H1 (cell line): ENCODE measurements around the gene MAP3K10. TPM values are rescaled to one million over a fixed set of nuclear protein-coding genes. Genes with fewer than 3 reads are reported as not detected.

ENCODE experiments used
- ASH2L ChIP-seq: fragments of 200-600, 300-600 bp; sonication (generic); IDR thresholded peaks from one replicate; pipeline ENCODE4 v1.7.1; 2017; ENCODE audit warnings: low read length
- CHD7 ChIP-seq: fragments of 300-600 bp; sonication (generic); IDR thresholded peaks from 2 replicates; pipeline ENCODE4 v1.7.1; 2012; ENCODE audit warnings: low read length, moderate library complexity, mild to moderate bottlenecking, inconsistent platforms; ENCODE audit not compliant: insufficient replicate concordance
- polyA plus RNA-seq, 7 experiments: library from polyadenylated mRNA; depleted of rRNA in 3 of 7; stranded (reverse) in 5 of 7; unstranded in 2 of 7; fragments of >200 nt in 5 of 7; fragments of 200-250 nt in 2 of 7; gene quantifications; 1 replicate in 5 of 7; 2 replicates in 1 of 7; 4 replicates in 1 of 7; pipeline versions ENCODE4 v1.2.1 to v1.2.3, GENCODE V29; 2011 to 2013; ENCODE audit warnings: missing spikeins in 2 of 7, mixed read lengths in 2 of 7
- total RNA-seq: library from RNA; stranded (reverse); fragmentation: NEBNext Ultra II Directional; extraction: Animal tissue kit (Norgen Biotek cat#: 25700); gene quantifications from 2 replicates; pipeline ENCODE4 v1.2.1, GENCODE V29; 2021
- TF ChIP-seq, protein P1 (sequence below), 3 experiments: IDR thresholded peaks; 1 replicate in 2 of 3; 2 replicates in 1 of 3; pipeline versions ENCODE4 v1.5.1 to v1.6.1; 2011; ENCODE audit warnings: low read length in 3 of 3, mild to moderate bottlenecking in 3 of 3, inconsistent platforms in 2 of 3, low read depth in 1 of 3, moderate library complexity in 1 of 3; ENCODE audit not compliant: insufficient read depth in 1 of 3; ENCODE audit errors: control extremely low read depth in 1 of 3

Gene MAP3K10
- total and polyA plus RNA-seq, 2 of the 8 experiments (the other 6 are each of a cell fraction or from before 2014, with no cell fraction given): 4.9 to 15.9 TPM

GRCh38 chr19:40223135-40223822, 32.1 kb downstream of the MAP3K10 start (continued):
- TF ChIP-seq CHD7 (no peak), ASH2L (peak; percentile 38)
- TF ChIP-seq, protein P1, sequence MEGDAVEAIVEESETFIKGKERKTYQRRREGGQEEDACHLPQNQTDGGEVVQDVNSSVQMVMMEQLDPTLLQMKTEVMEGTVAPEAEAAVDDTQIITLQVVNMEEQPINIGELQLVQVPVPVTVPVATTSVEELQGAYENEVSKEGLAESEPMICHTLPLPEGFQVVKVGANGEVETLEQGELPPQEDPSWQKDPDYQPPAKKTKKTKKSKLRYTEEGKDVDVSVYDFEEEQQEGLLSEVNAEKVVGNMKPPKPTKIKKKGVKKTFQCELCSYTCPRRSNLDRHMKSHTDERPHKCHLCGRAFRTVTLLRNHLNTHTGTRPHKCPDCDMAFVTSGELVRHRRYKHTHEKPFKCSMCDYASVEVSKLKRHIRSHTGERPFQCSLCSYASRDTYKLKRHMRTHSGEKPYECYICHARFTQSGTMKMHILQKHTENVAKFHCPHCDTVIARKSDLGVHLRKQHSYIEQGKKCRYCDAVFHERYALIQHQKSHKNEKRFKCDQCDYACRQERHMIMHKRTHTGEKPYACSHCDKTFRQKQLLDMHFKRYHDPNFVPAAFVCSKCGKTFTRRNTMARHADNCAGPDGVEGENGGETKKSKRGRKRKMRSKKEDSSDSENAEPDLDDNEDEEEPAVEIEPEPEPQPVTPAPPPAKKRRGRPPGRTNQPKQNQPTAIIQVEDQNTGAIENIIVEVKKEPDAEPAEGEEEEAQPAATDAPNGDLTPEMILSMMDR (IDR thresholded peaks at IDR 0.05; ENCODE audit: control extremely low read depth in 1 of 3, insufficient read depth in 1 of 3, low read depth in 1 of 3, low read length in 3 of 3): no peak
